HG03108 (cell line): ENCODE results near the gene UBE2C.

Experiments
- ATAC-seq: cut with Tn5 transposase; IDR thresholded peaks from one replicate; pipeline ENCODE4 v1.9.1; 2021; ENCODE audit warnings: moderate library complexity; ENCODE audit not compliant: unreplicated experiment

Gene UBE2C

GRCh38 chr20:45832619-45833018 is 20.2 kb downstream of the UBE2C start:
- no peak for ATAC-seq

GRCh38 chr20:45833030-45833882 is 20.8 kb downstream of the UBE2C start, which contains the start of gene SNX21:
Gene SNX21 (plus strand): TSS chr20:45833799. CDS start chr20:45833920, 121 bp downstream.
- no peak for ATAC-seq

GRCh38 chr20:45833883-45834796 is 21.7 kb downstream of the UBE2C start:
- ATAC-seq, result no peak

GRCh38 chr20:45834797-45835161 is 22.3 kb downstream of the UBE2C start:
- no peak for ATAC-seq

GRCh38 chr20:45835329-45835765 is 22.9 kb downstream of the UBE2C start:
- ATAC-seq, result no peak

GRCh38 chr20:45835825-45836224 is 23.4 kb downstream of the UBE2C start:
- ATAC-seq, result no peak

GRCh38 chr20:45836841-45837240 is 24.4 kb downstream of the UBE2C start:
- no peak for ATAC-seq

GRCh38 chr20:45840700-45841198 is 28.3 kb downstream of the UBE2C start:
- ATAC-seq, result no peak

- no peak for ATAC-seq
These were observed 29.1 kb downstream of the UBE2C start for GRCh38 chr20:45841407-45842129.

- peak; percentile 63 for ATAC-seq
These were observed 29.8 kb downstream of the UBE2C start for GRCh38 chr20:45842169-45842812.

GRCh38 chr20:45843506-45843905 is 31.1 kb downstream of the UBE2C start:
- ATAC-seq, result no peak

- ATAC-seq, result no peak
These were observed 33.0 kb downstream of the UBE2C start for GRCh38 chr20:45845452-45845851.

GRCh38 chr20:45848421-45848820 is 36.0 kb downstream of the UBE2C start:
- ATAC-seq, result no peak

- no peak for ATAC-seq
These were observed 36.6 kb downstream of the UBE2C start for GRCh38 chr20:45848969-45849582.

GRCh38 chr20:45850238-45850637 is 37.8 kb downstream of the UBE2C start:
- ATAC-seq, result no peak

GRCh38 chr20:45850926-45851325 is 38.5 kb downstream of the UBE2C start:
- no peak for ATAC-seq

GRCh38 chr20:45851501-45851900 is 39.1 kb downstream of the UBE2C start:
- no peak for ATAC-seq

- ATAC-seq, result no peak
These were observed 39.9 kb downstream of the UBE2C start for GRCh38 chr20:45852326-45852725.

GRCh38 chr20:45853484-45853883 is 41.0 kb downstream of the UBE2C start:
- ATAC-seq, result no peak
